Activated naive CD8-positive, alpha-beta T cell (primary cell): ENCODE results near the gene BCAS3.

Source experiments
- H3K27ac Mint-ChIP-seq: one replicate; pipeline ENCODE4 v1.8.0; 2021; ENCODE audit warnings: mixed read lengths
- H3K27me3 Mint-ChIP-seq: one replicate; pipeline ENCODE4 v1.8.0; 2021; ENCODE audit warnings: mixed read lengths
- H3K36me3 Mint-ChIP-seq: one replicate; pipeline ENCODE4 v1.8.0; 2021; ENCODE audit warnings: mixed read lengths
- H3K4me1 Mint-ChIP-seq: one replicate; pipeline ENCODE4 v1.8.0; 2021; ENCODE audit warnings: low read depth, mixed read lengths
- H3K4me3 Mint-ChIP-seq: one replicate; pipeline ENCODE4 v1.8.0; 2021; ENCODE audit warnings: mild to moderate bottlenecking, mixed read lengths
- H3K9me3 Mint-ChIP-seq: one replicate; pipeline ENCODE4 v1.8.0; 2021; ENCODE audit warnings: low read depth, mixed read lengths

Gene BCAS3

DNA sequence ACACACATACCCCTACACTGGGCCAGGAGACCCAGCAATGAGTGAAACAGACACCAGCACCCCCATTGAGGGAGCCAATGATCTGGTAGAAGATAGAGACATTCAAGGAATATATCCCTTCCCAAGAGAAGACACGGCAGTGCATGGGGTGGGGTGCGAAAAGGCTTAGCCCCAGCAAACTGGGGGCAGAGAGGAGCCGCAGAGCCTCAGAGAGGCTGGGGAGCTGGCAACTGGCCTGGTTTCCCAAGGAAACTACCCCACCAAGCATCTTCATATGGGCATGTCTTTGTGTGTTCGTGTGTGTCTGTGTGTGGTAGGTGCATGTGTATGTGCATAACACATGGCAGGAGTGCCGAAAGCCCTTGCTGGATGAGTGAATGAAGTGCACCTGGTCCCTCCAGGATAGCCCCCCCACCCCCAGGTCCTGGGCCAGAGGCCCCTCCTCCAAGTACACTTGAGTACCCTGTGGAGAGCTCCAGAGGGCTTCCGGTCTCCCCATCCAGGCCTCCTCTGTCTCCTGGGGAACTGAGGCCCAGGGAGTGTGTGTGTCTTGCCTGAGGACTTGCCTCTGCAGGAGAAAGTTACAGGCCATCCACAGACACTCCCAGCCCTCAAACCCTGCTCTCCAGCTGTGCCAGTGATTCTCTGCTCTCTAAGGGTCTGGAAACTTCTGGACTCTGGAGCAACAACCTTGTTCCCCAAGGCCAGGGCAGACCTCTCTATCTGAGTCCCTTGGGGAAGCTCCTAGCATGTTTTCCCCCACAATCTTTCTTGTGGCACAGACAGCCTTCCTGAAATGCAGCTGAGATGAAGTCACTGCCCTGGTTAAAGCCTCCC lies 737.9 kb downstream of the BCAS3 start:
- H3K27ac Mint-ChIP-seq = no peak overlapping the region
- no peaks in the 10 kb centered on the region for H3K36me3 Mint-ChIP-seq
- H3K27me3 Mint-ChIP-seq = peaks cover 18% of the 10 kb centered on the region
- H3K4me3 Mint-ChIP-seq = no peak overlapping the region
- H3K9me3 Mint-ChIP-seq = no peaks in the 10 kb centered on the region
- H3K4me1 Mint-ChIP-seq = peaks cover 1% of the 10 kb centered on the region

DNA sequence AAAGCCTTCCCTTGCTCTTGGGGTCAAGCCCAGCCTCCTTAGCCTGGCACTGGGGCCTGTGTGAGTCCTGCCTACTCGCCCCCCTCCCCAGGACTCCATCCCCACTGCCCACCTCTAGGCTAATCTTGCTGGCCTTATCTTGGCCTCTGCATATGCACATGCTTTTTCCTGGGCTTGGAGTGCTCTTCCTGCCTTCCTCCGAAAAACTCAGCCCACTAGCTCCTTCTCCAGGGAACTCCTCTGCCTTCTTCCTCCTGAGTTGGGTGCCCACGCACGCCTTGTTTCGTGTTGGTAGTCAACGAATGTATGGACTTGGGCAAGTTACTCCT lies 738.5 kb downstream of the BCAS3 start:
- Mint-ChIP-seq H3K9me3 (no peaks in the 10 kb centered on the region), H3K4me3 (no peak overlapping the region), H3K36me3 (no peaks in the 10 kb centered on the region), H3K27me3 (peaks cover 18% of the 10 kb centered on the region), H3K27ac (no peak overlapping the region), H3K4me1 (no peaks in the 10 kb centered on the region)

DNA sequence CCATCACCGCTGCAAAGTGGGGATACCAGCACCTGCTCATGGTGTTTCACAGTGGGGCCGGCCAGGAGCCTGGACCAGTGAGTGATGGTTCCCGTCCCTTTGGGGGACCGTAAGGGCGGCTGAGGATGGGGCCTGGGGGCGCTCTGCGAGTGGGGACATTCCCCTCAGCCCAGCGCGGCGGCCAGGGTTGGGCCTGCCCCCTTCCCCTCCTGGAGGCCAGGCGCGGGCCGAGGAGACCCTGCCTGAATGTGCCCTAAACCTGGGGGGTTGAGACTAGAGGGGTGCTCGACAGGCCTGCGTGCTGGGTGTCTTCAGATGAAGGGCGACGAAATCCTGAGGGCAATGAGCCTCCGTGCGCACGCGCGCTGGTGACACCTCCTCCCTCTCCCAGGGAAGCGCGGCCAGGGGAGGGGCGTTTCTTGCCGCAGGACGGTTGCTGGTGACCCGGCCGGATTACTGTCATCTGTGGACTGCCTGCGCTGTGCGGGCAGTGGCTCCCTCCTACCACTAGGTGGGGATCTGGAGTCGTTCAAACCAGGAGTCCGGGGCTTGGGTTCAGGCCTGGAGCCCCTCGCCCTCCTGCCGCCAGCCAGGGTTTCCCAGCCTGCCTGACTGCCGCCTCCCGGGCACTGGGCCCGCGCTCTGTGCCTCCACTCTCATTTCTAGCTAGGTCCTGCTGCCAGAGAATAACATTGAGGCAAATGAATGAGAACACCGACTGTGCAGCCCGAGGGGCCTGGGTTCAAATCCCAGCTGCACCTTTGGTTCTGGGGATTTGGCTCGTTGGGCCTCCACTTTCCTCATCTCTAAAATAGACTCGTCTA lies 739.1 kb downstream of the BCAS3 start:
- no peaks in the 10 kb centered on the region for H3K36me3 Mint-ChIP-seq
- H3K4me3 Mint-ChIP-seq = no peak overlapping the region
- H3K4me1 Mint-ChIP-seq = no peaks in the 10 kb centered on the region

GRCh38 chr17:61418449-61418848 lies 740.8 kb downstream of the BCAS3 start:
- Mint-ChIP-seq H3K27me3 (peaks cover 27% of the 10 kb centered on the region), H3K27ac (no peak overlapping the region), H3K36me3 (no peaks in the 10 kb centered on the region), H3K9me3 (no peaks in the 10 kb centered on the region), H3K4me1 (no peaks in the 10 kb centered on the region), H3K4me3 (no peak overlapping the region)

More for the DNA sequence above, 739.1 kb downstream of the BCAS3 start:
- no peaks in the 10 kb centered on the region for H3K9me3 Mint-ChIP-seq
- peaks cover 21% of the 10 kb centered on the region for H3K27me3 Mint-ChIP-seq
- H3K27ac Mint-ChIP-seq = no peak overlapping the region

GRCh38 chr17:61419496-61420046 lies 741.9 kb downstream of the BCAS3 start:
- Mint-ChIP-seq H3K36me3 (no peaks in the 10 kb centered on the region), H3K4me1 (no peaks in the 10 kb centered on the region), H3K27ac (no peak overlapping the region), H3K4me3 (no peak overlapping the region), H3K27me3 (peaks cover 27% of the 10 kb centered on the region), H3K9me3 (no peaks in the 10 kb centered on the region)

DNA sequence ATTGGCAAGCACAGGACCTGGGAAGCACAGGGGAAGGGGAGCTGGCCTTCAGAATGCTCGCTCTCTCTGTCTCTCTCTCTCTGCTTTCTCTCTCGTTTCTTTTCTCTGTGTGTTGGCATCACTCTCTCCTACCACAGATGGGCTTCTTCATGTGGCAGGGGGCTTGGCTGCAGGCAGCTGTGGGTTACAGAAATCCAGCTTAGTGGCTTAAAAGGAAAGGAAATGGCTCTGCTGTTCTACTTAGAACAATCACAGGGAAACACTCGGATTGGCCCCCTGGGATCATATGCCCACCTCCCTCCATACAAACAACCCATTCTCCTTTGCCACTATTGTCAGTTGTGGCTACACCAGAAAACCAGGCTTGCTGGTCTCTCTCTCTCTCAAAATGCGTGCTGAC lies 742.4 kb downstream of the BCAS3 start:
- Mint-ChIP-seq H3K4me1 (no peaks in the 10 kb centered on the region), H3K36me3 (no peaks in the 10 kb centered on the region), H3K27me3 (peaks cover 27% of the 10 kb centered on the region), H3K4me3 (no peak overlapping the region), H3K27ac (no peak overlapping the region), H3K9me3 (no peaks in the 10 kb centered on the region)

DNA sequence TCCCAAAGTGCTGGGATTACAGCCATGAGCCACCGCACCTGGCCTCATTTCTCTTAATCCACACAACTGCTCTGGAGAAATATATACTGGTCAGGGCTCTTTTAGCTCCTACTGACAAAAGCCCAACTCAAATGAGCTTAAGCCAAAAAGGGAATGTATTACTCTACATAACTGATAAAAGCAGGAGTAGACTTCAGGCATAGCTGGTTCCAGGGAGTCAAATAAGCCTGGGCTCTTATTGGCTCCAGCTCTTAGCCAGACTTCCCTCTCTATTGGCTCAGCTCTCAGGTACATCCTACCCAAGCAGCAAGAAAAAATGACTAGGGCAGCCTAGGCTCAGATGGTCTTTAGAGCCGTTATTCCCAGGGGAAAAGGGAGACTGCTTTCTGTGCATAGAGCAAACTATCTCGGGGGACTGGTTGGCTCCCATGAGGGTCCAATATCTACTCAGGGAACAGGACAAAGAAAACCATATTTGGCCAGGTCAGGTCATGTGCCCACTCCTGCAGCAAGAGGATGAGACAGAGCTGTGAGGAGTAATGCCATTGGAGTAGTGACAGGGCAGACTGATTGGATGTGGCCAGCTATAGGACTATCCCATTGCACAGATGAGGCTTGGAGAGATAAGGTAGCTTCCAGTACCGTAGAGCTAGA lies 743.2 kb downstream of the BCAS3 start:
- Mint-ChIP-seq H3K4me1 (no peaks in the 10 kb centered on the region), H3K4me3 (no peak overlapping the region), H3K27me3 (peaks cover 28% of the 10 kb centered on the region), H3K36me3 (no peaks in the 10 kb centered on the region), H3K9me3 (no peaks in the 10 kb centered on the region), H3K27ac (no peak overlapping the region)

DNA sequence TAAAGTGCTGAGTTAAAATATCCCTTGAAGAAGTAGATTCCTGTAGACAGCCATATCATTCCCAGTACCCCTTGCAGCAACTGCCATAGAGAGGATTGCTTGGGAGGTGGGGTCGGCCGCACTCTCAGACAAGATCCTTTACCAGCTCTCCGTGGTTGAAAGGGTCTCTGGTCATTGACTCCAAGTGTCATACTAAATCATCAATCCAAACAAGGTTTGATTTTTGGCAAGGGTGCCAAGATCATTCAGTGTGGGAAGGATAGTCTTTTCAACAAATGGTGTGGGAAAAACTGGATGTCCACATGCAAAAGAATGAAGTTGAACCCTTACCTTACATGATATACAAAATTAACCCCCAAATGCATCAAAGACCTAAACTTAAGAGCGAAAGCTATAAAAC lies 743.8 kb downstream of the BCAS3 start:
- Mint-ChIP-seq H3K9me3 (no peaks in the 10 kb centered on the region), H3K4me1 (no peaks in the 10 kb centered on the region), H3K36me3 (no peaks in the 10 kb centered on the region), H3K27me3 (peaks cover 28% of the 10 kb centered on the region), H3K4me3 (no peak overlapping the region), H3K27ac (no peak overlapping the region)

- no peaks in the 10 kb centered on the region for H3K4me1 Mint-ChIP-seq
- no peak overlapping the region for H3K4me3 Mint-ChIP-seq
- H3K36me3 Mint-ChIP-seq = no peaks in the 10 kb centered on the region
- H3K9me3 Mint-ChIP-seq = no peaks in the 10 kb centered on the region
- H3K27ac Mint-ChIP-seq = no peak overlapping the region
- peaks cover 26% of the 10 kb centered on the region for H3K27me3 Mint-ChIP-seq
Observed at GRCh38 chr17:61422116-61422799, 744.6 kb downstream of the BCAS3 start.

GRCh38 chr17:61422869-61423268 lies 745.2 kb downstream of the BCAS3 start:
- H3K36me3 Mint-ChIP-seq = no peaks in the 10 kb centered on the region
- H3K4me3 Mint-ChIP-seq = no peak overlapping the region
- H3K27ac Mint-ChIP-seq = no peak overlapping the region
- H3K9me3 Mint-ChIP-seq = no peaks in the 10 kb centered on the region
- H3K4me1 Mint-ChIP-seq = no peaks in the 10 kb centered on the region
- H3K27me3 Mint-ChIP-seq = peaks cover 25% of the 10 kb centered on the region

GRCh38 chr17:61423967-61424649 lies 746.5 kb downstream of the BCAS3 start:
- H3K4me3 Mint-ChIP-seq = no peak overlapping the region
- peaks cover 22% of the 10 kb centered on the region for H3K27me3 Mint-ChIP-seq
- H3K4me1 Mint-ChIP-seq = no peaks in the 10 kb centered on the region
- no peak overlapping the region for H3K27ac Mint-ChIP-seq
- H3K9me3 Mint-ChIP-seq = no peaks in the 10 kb centered on the region
- no peaks in the 10 kb centered on the region for H3K36me3 Mint-ChIP-seq

- H3K27me3 Mint-ChIP-seq = peaks cover 14% of the 10 kb centered on the region
- no peak overlapping the region for H3K4me3 Mint-ChIP-seq
- H3K9me3 Mint-ChIP-seq = no peaks in the 10 kb centered on the region
- H3K27ac Mint-ChIP-seq = no peak overlapping the region
- H3K36me3 Mint-ChIP-seq = no peaks in the 10 kb centered on the region
- no peaks in the 10 kb centered on the region for H3K4me1 Mint-ChIP-seq
Observed at GRCh38 chr17:61425682-61426481, 748.2 kb downstream of the BCAS3 start.

GRCh38 chr17:61426482-61427304 lies 749.0 kb downstream of the BCAS3 start:
- Mint-ChIP-seq H3K9me3 (no peaks in the 10 kb centered on the region), H3K4me3 (no peak overlapping the region), H3K27ac (no peak overlapping the region), H3K4me1 (no peaks in the 10 kb centered on the region), H3K36me3 (no peaks in the 10 kb centered on the region), H3K27me3 (peaks cover 12% of the 10 kb centered on the region)
